ENCODE measurements around the gene MMS19.

- TF ChIP-seq EP300 (IDR thresholded peaks at IDR 0.05; ENCODE audit: borderline replicate concordance in 1 of 2, control insufficient read depth in 1 of 2, low read depth in 2 of 2, low read length in 2 of 2) (no peak), ZNF24 (IDR thresholded peaks at IDR 0.05) (no peak), SIN3A (IDR thresholded peaks at IDR 0.05; ENCODE audit: low read depth, low read length) (no peak), CEBPB (IDR thresholded peaks at IDR 0.05; ENCODE audit: borderline replicate concordance in 1 of 2, low read depth in 2 of 2, low read length in 2 of 2) (no peak), SP1 (IDR thresholded peaks at IDR 0.05; ENCODE audit: low read depth, low read length) (no peak)
Measured at GRCh38 chr10:97498841-97499560, 779 bp upstream of the MMS19 start, which contains the start of gene UBTD1.
